HG03565 (cell line): Measurements from ENCODE around the gene ATP2A3.

Source experiments
- ATAC-seq: cut with Tn5 transposase; IDR thresholded peaks from one replicate; pipeline ENCODE4 v1.9.1; 2021; ENCODE audit warnings: mild to moderate bottlenecking, moderate library complexity; ENCODE audit not compliant: unreplicated experiment

Gene ATP2A3

DNA sequence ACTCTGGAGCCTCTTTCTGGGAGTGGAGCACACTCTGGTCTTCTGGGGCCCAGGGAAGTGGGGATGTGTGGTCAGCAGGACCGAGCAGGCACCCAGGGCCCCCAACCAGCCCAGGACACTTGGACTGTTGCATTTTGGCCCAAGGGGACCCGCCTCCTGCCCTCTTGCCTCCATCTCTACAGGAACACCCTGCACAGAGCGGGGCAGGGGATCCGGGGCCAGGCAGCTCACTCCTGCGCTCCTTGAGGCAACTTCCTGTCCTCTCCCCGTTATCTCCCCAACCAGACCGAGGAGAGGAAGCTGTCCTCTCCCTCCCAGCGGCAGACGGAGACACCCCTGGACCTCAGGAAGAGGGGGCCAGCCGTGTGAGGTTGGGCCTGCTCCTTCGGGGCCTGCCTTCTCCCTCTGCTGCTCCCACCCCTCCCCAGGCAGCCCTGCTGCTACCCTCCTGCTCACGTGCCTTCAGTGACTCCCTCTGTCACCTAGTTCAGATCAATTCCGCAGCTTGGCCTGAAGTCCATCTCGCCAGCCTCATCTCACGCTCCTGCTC is 10.0 kb upstream of the ATP2A3 start:
- no peak for ATAC-seq

DNA sequence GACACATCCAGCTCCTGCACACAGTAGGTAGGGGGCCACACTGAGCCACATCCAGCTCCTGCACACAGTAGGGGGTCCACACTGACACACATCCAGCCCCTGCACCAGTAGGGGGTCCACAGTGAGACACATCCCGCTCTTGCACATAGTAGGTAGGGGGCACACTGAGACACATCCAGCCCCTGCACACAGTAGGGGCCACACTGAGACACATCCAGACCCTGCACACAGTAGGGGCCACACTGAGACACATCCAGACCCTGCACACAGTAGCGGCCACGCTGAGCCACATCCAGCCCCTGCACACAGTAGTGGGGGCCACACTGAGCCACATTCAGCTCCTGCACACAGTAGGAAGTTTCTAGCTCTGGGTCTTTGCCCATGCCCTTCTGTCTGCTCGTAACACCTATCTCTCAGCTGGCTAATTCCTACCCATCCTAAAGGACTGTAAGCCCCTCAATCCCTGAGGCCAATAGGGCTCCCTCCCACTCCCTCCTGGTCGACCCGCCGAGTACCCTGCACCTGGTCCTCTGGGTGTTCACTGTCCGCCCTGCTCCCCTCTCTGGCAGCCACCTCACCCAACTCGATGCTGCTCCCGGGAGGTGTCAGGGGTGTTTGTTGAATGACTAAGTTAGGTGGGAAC is 9.4 kb upstream of the ATP2A3 start:
- ATAC-seq: no peak

DNA sequence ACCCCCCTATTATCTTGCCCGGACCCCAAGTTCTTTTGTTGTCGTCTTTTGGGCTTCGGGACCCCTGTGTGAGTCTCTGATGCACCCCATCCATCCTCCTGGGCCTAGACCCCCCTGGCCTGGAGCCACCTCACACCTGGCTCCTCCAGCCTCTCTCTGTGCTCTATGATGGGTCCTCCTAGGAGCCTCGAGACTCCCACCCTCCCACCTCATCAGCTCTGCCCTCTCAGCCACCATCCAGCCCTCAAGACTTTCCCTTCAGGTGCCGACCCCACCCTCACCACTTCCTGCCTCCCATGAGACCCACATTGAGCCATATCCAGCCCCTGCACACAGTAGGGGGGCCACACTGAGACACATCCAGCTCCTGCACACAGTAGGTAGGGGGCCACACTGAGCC is 8.7 kb upstream of the ATP2A3 start:
- no peak for ATAC-seq

DNA sequence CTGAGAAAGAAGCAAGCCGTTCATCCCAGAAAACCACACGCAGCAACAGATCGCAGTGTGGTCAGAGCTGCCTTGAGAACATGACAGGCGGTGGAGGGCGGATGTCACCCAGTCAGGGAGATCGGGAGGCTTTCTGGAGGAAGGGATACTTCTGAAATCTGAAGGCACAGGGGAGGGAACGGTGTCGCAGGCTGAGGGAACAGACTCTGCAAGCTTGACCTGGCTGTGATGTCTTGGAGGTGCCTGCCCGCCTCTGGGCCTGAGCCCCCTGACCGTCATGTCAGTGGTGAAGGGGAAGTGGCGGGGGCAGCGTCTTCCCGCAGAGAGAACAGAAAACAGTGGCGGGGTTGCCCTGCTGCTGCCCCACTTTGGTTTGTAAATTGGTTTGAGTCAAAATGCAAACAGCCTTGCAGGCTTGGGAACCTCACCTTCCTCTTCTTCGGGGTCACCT is 8.1 kb upstream of the ATP2A3 start:
- ATAC-seq: no peak

DNA sequence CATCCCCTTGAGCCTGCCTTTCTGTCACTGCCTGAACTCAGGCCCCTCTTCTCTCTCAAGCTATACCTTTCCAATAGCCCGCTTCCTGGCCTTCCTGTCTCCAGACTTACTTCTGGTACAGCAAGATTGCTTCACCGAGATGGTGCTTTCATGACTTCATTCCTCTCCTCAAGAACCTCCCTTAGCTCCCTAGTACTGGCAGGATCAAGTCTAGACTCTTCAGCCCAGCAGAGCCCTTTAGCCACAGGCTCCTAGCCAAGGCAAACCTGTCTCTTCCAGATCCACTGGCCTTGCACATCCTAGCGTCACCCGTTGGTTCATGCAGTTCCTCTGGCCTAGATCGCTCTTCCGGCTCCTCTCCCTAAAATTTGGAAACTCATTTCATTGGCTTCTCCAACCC is 6.4 kb upstream of the ATP2A3 start:
- no peak for ATAC-seq

DNA sequence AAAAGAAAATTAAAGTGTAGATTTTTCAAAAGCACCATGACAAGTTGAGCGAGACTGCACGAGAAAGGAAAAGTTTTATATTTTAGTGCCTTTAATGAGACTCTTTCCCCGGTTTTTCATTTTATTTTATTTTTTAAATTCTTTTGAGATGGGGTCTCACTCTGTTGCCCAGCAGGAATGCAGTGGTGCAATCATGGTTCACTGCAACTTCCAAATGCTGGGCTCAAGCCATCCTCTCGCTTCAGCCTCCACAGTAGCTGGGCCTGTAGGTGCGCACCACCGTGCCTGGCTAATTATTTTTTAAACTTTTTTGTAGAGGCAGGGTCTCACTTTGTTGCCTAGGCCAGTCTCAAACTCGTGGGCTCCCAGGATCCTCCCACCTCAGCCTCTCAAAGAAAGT is 5.7 kb upstream of the ATP2A3 start:
- no peak for ATAC-seq

DNA sequence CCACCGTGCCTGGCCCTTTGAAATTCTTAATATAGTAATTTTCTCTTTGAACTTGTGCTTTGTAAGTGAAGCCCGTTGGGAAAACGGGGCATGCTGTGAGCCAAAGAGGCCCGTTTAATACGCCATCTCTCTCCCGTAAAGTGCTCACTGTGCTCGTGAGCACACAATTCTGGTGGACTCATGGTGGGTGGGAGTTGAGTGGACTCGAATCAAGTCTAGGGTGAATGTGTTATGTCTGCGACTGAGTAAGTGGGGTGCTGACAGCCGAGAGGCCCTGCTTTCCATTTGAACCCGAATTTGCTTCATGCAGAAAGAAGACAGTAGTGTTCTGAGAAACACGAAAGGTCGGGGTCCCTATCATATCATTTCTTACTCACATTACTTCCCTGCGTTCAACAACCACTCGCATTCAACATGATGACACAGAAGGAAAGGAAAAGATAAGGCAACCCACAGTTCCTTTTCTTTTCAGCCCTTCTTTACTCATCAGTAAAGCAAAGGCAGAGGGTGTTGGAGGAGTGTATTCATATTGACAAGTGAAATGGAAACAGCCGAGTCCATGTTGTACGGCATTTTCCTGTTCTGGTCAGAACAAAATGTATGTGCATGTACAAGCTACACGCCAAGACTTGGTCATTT is 4.8 kb upstream of the ATP2A3 start:
- no peak for ATAC-seq

DNA sequence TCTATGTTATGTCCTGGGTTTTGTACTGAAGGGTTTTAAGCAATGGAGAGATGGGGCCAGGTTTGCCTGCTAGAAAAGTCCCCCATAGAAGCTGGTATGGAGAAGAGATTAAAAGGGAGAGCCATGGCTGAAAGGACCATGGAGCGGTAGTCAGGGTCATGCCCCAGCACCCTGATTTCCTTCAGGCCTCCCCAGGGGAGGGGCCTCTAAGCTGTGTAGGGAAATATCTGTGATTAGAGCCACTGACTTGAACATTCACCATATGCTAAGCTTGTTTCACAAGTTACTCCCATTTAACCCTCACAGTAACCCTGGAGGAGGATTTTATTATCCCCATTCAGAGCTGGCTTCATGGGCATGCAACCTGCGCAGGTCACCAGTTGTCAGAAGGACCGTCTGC is 3.8 kb upstream of the ATP2A3 start:
- ATAC-seq: no peak

DNA sequence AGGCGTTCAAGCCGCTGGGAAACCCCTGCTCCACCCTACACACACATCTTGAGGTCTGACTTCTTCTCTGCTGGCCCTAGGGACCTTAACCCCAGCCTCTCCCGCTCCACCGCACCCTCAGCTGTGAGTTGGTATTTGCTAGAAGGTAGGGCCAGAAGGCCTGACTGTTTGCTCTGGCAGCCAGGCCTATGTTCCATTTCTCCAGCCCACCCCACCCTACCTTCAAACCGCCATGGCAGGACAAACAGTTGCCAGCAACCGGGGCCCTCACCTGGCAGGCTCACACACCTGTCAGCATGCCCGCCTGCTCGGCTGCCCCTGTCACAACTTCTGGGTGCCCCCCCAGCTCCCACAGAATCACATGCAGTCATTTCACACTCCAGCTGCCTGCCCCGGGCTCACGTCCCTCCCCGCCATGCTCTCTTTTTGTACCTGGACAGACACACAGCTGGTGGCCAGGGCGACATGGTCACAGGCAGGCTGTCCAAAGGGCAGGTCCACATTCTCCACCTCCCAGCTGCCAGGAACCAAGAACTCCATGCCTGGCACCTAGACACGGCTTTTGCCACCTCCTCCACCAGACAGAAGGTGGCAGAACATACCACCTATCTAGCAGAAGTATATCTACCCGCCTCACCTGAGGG is 2.6 kb upstream of the ATP2A3 start:
- ATAC-seq: no peak

DNA sequence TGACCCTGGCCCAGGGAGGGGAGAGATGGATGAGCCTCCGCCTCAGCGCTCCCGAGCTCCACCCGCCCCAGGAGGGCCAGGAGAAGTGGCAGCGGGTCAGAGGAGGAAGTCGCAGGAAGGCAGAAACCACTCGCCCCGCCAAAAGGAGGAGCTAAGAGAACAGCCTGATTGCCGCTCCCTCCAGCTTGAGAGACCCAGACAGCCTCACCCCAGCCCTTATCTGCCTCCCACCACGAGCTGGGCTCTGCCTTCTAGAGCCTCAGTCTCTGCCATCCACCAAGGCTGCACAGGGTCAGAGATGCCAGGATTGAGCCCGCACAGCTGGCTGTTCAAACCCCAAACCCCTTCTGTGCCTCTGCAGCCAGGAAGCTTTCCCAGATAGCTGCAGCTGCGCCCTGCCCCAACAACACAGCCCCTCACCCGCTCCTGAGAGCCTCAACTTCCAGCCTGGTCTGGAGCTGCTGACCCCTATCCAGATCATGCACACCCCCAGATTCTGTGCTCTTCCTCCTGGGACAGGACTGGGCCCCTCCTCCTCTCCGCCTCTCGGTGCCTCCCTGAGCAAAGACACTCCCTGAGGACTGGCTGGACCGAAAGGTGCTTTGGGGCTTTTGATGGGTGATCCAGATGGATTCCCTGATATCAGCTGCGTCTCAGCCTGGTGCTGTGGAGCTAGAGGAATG is 1.0 kb upstream of the ATP2A3 start:
- no peak for ATAC-seq

DNA sequence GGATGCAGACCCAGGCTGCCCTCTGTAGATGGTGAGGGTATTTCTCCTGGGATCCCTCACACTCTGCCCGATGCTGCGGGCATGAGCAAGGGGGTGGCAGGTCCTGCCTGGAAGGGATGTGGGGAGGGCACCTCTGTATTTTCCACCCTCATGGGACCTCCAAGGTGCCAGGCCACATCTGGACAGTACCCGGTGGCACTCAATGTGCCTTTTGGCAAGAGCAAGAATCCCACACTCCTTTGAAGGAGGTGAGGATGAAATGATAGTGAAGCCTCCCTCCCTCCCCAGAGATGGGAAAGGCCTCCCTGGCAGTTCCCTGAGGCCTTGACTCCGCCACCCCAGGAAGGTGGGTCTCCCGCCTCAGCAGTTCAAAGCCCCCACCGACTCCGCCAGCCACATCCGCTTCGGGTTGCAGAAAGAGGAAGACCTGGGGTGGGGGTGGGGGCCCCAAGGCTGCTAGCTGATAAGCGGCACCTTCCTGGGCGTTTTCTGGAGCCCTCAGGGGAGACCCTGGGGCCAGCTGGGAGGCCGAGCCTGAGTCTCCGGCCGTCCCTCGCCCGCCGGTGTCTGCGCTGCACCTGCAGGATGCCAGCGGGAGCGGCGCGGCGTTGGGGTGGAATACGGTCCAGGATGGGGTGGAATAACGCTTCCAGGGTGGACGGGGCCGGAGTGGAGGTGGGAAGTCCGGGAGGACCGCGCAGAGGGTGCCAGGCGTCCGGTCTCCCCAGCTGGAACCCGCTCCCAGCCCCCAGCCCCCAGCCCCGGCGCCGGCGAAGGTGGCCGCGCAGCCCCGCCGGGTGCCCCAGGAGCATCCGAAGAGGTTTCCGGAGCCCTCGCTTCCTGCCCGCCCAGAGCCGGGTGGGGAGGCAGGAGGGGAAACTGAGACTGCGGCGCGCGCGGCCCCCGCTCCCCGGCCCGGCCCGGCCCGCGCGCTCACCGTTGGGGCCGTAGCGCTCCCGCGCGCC is 718 bp downstream of the ATP2A3 start:
- ATAC-seq: no peak

DNA sequence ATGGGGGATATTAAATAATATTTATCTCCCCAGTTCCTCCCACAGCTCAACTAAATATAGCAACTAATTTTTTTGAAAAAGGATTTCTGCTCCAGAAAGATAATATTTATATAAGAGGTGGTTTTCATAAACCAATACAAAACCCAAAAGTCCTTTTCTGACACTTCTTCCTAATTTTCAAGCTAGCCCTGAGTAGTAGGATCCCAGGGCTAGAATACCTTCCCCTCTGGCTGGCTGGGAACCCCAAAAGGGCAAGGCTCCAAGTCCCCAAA is 1.3 kb downstream of the ATP2A3 start:
- ATAC-seq: no peak

DNA sequence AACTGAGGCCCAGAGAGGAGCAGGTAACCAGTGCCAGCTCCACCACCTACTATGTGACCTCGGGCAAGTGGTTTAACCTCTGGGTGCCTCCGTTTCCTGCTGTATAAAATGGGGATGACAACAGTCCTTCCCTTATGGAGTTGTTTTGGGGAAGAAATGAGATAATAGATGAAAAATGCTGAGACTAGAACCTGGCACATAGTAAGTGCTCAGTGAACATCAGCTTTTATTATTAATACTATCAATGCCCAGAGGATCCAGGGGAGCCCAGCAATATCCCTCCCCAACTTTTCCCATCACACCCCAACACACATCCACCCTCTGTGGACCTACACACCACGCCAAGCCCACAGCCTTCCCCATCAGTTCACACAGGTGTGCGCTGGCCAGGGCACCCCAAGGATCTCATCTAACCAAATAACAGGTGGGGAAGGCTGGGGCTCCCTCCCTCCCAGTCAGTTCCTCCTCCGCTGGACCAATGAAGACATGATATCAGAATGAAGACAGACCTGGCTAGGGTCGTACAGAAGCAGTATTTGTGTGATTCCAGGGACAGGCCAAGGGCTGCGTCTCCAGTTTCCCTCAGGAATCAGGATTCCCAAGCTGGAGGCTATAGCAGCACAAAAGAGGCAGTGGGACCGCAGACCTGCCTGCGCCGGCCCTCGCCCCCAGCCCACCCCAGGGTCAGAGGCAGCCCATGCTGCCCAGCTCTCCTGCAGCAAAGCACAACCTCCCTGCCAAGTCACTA is 1.8 kb downstream of the ATP2A3 start:
- no peak for ATAC-seq

DNA sequence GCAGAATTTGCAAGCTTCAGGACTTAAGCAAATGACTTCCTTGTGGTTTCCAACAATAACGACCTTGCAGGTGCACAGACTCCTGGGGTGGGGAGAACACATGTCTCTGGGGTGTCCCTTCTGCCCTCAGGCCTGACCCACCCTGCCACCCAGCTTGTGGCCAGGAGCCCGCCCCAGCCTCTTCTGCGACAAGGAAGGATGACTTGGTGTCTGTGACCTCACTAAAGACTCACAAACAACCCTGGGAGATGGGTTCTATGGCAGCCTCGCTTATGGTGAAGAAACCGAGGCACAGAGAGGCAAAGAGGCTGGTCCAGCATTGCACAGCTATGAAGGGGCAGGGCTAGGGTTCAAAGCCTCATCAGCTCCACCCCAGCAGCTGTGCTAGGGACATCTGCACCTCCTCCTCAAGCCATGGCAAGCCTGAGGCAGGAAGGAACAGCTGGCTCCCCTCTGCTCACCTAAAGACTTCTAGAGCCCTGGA is 2.6 kb downstream of the ATP2A3 start:
- ATAC-seq: no peak

DNA sequence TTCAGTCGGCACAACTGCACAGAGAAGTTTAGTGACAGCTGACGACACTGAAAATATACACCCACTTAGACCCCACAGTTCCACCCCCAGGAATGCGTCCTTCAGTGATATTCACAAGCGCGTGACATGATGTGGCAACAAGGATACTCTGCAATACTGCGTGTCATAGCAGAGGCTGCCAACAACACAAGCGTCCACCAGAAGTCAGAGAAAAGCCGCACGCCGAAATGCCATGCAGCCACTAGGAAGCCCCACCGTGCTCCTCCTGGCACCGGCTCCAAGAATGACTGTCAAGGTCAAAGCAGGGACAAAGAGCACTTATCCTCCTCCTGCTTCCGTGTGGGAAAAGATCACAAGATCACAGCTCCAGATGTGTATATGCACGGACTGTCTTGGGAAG is 3.5 kb downstream of the ATP2A3 start:
- ATAC-seq: no peak

DNA sequence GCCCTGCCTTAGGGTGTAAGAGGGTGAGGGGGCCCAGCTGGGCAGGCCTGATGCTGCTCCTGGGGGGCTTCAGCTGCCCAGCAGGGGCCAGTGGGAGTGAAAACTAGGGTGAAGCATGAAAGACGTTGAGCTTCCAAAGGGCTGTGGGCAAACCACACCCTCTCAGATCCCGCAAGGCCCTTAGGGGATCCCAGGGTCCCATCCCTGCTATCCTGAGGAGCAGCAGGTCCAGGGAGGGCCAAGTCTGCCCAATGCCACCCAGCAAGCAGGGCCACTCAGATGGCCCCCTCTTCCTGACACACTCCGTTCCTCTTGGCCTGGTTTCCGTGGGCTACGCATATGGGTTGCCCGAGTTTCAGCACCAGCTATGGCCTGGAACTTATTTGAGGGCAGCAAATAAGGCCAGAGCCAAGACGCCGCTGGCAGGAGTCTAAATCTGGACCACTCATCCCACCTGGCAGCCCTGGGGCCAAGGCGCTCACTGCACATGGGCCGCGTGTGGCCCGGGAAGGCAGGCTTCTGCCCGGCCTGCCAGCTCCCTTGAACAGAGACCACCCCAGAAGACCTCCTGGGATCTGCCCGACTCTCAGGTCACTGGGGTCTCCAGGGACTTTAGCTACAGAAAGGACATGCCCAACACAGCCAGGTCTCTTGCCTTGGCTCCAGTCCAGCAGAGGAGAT is 4.2 kb downstream of the ATP2A3 start:
- ATAC-seq: no peak

DNA sequence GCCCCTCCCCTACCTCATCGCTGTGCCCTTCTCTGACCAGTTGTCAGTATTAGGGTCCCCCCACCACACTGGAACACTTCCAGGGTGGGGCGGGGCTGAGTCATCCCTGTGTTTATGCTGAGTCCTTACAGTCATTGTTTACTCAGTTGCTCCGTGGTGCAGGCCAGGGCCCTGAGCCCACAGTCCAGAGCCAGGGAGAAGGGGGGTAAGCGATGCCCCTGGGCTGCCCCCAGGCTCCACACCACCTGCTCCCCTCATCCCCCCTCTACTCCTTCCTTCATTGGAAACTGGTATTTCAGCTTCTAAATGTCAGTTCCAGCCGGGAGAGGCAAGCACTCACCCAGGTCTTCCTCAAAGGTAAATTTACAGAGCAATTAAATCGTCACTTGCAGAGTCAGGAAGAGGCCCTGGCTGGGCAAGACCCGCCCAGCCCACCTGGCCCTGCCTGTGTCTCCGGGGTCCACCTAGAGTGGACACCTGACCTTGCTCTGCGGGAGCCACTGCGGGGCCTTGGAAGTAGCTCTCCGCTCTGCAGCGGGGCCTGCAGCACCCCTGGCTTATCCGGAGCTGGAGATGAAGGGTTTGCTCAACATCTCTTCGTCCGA is 4.8 kb downstream of the ATP2A3 start:
- no peak for ATAC-seq

DNA sequence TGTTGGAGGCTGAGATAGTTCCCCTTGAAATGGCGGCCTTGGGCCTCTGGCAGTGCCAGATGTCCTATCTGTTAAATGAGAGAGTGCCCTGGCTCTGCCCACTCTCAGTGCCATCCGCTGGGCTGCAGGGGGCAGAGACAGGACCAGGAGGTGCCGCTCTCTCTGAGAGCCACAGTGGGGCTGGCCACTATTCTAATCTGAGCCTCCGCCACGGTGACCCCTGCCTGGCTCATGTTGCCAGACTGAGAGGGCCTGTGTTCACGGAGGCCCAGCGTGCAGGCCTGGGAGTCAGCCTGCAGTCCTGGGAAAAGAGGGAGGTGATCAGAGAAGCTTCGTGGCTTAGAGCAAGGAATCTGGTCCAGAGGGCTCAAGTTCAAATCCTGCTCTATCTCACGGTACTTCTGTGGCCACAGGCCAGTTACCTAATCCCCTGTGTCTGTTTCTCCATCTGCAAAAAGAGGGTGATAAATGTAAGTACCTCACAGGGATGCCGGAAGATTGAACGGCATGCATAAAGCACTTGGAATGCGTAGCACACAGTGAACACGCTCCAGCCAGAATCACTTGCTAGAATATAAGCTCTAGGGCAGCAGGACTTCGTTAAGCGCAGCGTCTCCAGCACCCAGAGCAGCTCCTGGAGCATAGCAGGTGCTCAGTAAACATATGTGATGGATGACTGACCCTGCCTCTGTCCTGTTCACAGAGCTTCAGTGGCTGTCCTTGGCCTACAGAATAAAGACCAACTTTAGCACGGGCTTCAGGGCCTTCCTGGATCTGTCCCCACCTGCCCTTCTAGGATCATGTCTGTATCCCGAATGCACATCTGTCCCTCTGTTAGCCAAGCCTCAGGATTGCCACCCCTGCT is 6.3 kb downstream of the ATP2A3 start:
- ATAC-seq: no peak
